HepG2 (cell line): ENCODE data around the gene RAB20. TPM values are rescaled to one million over a fixed set of nuclear protein-coding genes. Genes with fewer than 3 reads are reported as not detected.

Experiments
- HDAC6 ChIP-seq: fragments of 200-600 bp; sonication (generic); IDR thresholded peaks from 2 replicates; pipeline ENCODE4 v1.7.0; 2017; ENCODE audit warnings: mild to moderate bottlenecking, antibody characterized with exemption, low read length, low read depth
- KDM1A ChIP-seq: IDR thresholded peaks from 2 replicates; pipeline ENCODE4 v1.6.1; 2016; ENCODE audit warnings: missing compliant biosample characterization
- KDM2A ChIP-seq: sonication (generic); formaldehyde crosslinking; IDR thresholded peaks from 2 replicates; pipeline ENCODE4 v1.4.0; 2020; ENCODE audit warnings: low read depth, missing genetic modification reagents, borderline replicate concordance
- MTA1 ChIP-seq: sonication (generic); formaldehyde crosslinking; IDR thresholded peaks from 2 replicates; pipeline ENCODE4 v1.4.0; 2020; ENCODE audit warnings: missing genetic modification reagents, mild to moderate bottlenecking, borderline replicate concordance
- NFKB2 ChIP-seq: sonication (generic); formaldehyde crosslinking; IDR thresholded peaks from 2 replicates; pipeline ENCODE4 v1.4.0; 2020; ENCODE audit warnings: missing genetic modification reagents, borderline replicate concordance
- SP140L ChIP-seq: sonication (generic); formaldehyde crosslinking; IDR thresholded peaks from 2 replicates; pipeline ENCODE4 v1.4.0; 2020; ENCODE audit warnings: missing genetic modification reagents, borderline replicate concordance
- SPEN ChIP-seq: sonication (generic); formaldehyde crosslinking; IDR thresholded peaks from 2 replicates; pipeline ENCODE4 v1.5.1; 2020; ENCODE audit warnings: low read depth, mild to moderate bottlenecking, missing genetic modification reagents
- ZFY ChIP-seq: sonication (generic); formaldehyde crosslinking; IDR thresholded peaks from 2 replicates; pipeline ENCODE4 v1.4.0; 2020; ENCODE audit warnings: missing genetic modification reagents
- ZNF136 ChIP-seq: sonication (generic); formaldehyde crosslinking; IDR thresholded peaks from 2 replicates; pipeline ENCODE4 v1.8.1; 2022; ENCODE audit warnings: low read depth, mild to moderate bottlenecking, moderate library complexity, missing genetic modification reagents
- ZNF543 ChIP-seq: sonication (generic); formaldehyde crosslinking; IDR thresholded peaks from 2 replicates; pipeline ENCODE4 v1.4.0; 2020; ENCODE audit warnings: mild to moderate bottlenecking, missing genetic modification reagents
- ZNF589 ChIP-seq: sonication (generic); formaldehyde crosslinking; conservative IDR thresholded peaks from 2 replicates; pipeline ENCODE4 v1.8.0; 2022; ENCODE audit warnings: mild to moderate bottlenecking, moderate library complexity, missing genetic modification reagents
- polyA plus RNA-seq, 8 experiments: library from polyadenylated mRNA; depleted of rRNA in 3 of 8; stranded (reverse) in 7 of 8; unstranded in 1 of 8; fragments of >200 nt; fragmentation: Illumina TruSeq in 4 of 8; extraction: Trizol in 4 of 8; gene quantifications; 2 replicates each; pipeline versions ENCODE4 v1.2.1 to v1.2.3, GENCODE V29; 2011 to 2016; ENCODE audit warnings: low read depth in 4 of 8, missing spikeins in 1 of 8, mixed read lengths in 1 of 8; ENCODE audit not compliant: insufficient read depth in 1 of 8
- total RNA-seq, 5 experiments: library from RNA; depleted of rRNA; stranded (reverse); fragments of >200 nt; fragmentation: Illumina TruSeq; extraction: Trizol; gene quantifications; 2 replicates each; pipeline ENCODE4 v1.2.3, GENCODE V29; 2016; ENCODE audit warnings: low read depth in 1 of 5
- TF ChIP-seq, protein P1 (sequence below): sonication (generic); formaldehyde crosslinking; IDR thresholded peaks from 2 replicates; pipeline ENCODE4 v1.5.1; 2020; ENCODE audit warnings: mild to moderate bottlenecking, moderate library complexity, missing genetic modification reagents
- TF ChIP-seq, protein P2 (sequence below): sonication (generic); formaldehyde crosslinking; IDR thresholded peaks from 2 replicates; pipeline ENCODE4 v1.8.1; 2023; ENCODE audit warnings: mild to moderate bottlenecking, inconsistent platforms, moderate library complexity, missing genetic modification reagents, borderline replicate concordance
- TF ChIP-seq, protein P3 (sequence below): sonication (generic); formaldehyde crosslinking; IDR thresholded peaks from 2 replicates; pipeline ENCODE4 v1.4.0; 2020; ENCODE audit warnings: mild to moderate bottlenecking, missing genetic modification reagents
- TF ChIP-seq, protein P4 (sequence below): sonication (generic); formaldehyde crosslinking; conservative IDR thresholded peaks from 2 replicates; pipeline ENCODE4 v1.8.0; 2022; ENCODE audit warnings: mild to moderate bottlenecking, moderate library complexity, missing genetic modification reagents
- TF ChIP-seq, protein P5 (sequence below): sonication (generic); formaldehyde crosslinking; IDR thresholded peaks from 2 replicates; pipeline ENCODE4 v1.5.0; 2020; ENCODE audit warnings: mild to moderate bottlenecking, missing genetic modification reagents
- TF ChIP-seq, protein P6 (sequence below): sonication (generic); formaldehyde crosslinking; conservative IDR thresholded peaks from 2 replicates; pipeline ENCODE4 v1.4.0; 2020; ENCODE audit warnings: missing genetic modification reagents
- TF ChIP-seq, protein P7 (sequence below): IDR thresholded peaks from 2 replicates; pipeline ENCODE4 v1.6.1; 2016; ENCODE audit warnings: mild to moderate bottlenecking, missing biosample characterization, missing genetic modification reagents

RAB20 gene
- total and polyA plus RNA-seq, 2 of the 13 experiments (the other 11 are each of a cell fraction or from before 2014, with no cell fraction given) = 15.6 to 30.5 TPM

DNA sequence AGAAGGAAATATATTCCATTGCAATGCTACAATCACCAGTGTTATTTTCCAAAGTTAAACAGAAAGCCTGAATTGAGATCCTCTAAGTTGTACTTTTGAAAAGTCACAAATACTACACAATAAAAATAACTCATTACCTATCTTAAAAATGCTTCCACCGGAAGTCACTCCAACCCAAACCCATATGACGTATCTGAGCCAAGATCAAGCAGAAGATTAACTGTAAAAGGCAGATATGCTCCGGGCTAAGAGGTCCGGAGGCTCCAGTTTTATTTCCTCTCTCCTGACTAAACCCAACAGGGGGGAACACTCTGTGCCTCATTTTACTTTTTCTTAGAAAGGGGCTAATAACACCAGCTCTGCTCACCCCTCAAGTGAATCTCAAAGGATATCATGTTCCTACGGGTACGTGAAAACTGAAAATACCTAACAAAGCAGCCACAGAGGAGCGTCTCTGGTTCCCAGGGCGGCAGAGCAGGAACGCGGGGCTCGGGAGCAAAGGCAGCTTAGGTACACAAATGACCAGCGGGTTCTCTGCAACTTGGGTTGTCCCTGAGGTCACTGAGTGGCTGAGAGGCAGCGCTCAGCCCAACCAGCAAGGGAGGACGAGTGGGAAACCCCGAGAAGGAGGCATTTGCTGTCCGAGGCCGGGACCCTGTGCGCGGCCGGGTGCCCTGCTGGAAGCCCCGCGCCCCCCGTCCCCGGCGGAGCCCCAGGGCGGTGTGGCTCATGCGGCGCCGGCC is 750 bp downstream of the RAB20 start (continued):
- TF ChIP-seq, protein P1, sequence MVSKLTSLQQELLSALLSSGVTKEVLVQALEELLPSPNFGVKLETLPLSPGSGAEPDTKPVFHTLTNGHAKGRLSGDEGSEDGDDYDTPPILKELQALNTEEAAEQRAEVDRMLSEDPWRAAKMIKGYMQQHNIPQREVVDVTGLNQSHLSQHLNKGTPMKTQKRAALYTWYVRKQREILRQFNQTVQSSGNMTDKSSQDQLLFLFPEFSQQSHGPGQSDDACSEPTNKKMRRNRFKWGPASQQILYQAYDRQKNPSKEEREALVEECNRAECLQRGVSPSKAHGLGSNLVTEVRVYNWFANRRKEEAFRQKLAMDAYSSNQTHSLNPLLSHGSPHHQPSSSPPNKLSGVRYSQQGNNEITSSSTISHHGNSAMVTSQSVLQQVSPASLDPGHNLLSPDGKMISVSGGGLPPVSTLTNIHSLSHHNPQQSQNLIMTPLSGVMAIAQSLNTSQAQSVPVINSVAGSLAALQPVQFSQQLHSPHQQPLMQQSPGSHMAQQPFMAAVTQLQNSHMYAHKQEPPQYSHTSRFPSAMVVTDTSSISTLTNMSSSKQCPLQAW (CRISPR knock-in tag) = no peak
- no peak for TF ChIP-seq ZNF589
- 0 out of 2 replicates have a peak, but pooled peaks have one; percentile 1 for TF ChIP-seq ZNF543 (CRISPR knock-in tag)
- TF ChIP-seq SPEN (CRISPR knock-in tag) = 0 out of 2 replicates have a peak, but pooled peaks have one; percentile 51
- TF ChIP-seq, protein P2, sequence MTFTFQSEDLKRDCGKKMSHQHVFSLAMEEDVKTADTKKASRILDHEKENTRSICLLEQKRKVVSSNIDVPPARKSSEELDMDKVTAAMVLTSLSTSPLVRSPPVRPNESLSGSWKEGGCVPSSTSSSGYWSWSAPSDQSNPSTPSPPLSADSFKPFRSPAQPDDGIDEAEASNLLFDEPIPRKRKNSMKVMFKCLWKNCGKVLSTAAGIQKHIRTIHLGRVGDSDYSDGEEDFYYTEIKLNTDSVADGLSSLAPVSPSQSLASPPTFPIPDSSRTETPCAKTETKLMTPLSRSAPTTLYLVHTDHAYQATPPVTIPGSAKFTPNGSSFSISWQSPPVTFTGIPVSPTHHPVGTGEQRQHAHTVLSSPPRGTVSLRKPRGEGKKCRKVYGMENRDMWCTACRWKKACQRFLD (CRISPR knock-in tag) = no peak
- TF ChIP-seq SP140L (CRISPR knock-in tag) = no peak
- no peak for TF ChIP-seq KDM1A (CRISPR knock-in tag)
- TF ChIP-seq, protein P3, sequence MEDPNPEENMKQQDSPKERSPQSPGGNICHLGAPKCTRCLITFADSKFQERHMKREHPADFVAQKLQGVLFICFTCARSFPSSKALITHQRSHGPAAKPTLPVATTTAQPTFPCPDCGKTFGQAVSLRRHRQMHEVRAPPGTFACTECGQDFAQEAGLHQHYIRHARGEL = no peak
- TF ChIP-seq, protein P4, sequence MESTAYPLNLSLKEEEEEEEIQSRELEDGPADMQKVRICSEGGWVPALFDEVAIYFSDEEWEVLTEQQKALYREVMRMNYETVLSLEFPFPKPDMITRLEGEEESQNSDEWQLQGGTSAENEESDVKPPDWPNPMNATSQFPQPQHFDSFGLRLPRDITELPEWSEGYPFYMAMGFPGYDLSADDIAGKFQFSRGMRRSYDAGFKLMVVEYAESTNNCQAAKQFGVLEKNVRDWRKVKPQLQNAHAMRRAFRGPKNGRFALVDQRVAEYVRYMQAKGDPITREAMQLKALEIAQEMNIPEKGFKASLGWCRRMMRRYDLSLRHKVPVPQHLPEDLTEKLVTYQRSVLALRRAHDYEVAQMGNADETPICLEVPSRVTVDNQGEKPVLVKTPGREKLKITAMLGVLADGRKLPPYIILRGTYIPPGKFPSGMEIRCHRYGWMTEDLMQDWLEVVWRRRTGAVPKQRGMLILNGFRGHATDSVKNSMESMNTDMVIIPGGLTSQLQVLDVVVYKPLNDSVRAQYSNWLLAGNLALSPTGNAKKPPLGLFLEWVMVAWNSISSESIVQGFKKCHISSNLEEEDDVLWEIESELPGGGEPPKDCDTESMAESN (CRISPR knock-in tag) = peak; percentile 21; the same call in 1 of the 2 replicates
- peak; percentile 24; the same call in 1 of the 2 replicates for TF ChIP-seq KDM2A (CRISPR knock-in tag)
- peak; percentile 17; the same call in 1 of the 2 replicates for TF ChIP-seq ZFY (CRISPR knock-in tag)
- TF ChIP-seq HDAC6 = no peak
- TF ChIP-seq, protein P5, sequence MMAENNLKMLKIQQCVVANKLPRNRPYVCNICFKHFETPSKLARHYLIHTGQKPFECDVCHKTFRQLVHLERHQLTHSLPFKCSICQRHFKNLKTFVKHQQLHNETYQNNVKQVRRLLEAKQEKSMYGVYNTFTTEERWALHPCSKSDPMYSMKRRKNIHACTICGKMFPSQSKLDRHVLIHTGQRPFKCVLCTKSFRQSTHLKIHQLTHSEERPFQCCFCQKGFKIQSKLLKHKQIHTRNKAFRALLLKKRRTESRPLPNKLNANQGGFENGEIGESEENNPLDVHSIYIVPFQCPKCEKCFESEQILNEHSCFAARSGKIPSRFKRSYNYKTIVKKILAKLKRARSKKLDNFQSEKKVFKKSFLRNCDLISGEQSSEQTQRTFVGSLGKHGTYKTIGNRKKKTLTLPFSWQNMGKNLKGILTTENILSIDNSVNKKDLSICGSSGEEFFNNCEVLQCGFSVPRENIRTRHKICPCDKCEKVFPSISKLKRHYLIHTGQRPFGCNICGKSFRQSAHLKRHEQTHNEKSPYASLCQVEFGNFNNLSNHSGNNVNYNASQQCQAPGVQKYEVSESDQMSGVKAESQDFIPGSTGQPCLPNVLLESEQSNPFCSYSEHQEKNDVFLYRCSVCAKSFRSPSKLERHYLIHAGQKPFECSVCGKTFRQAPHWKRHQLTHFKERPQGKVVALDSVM (CRISPR knock-in tag) = peak; percentile 51; the same call in 1 of the 2 replicates
- TF ChIP-seq, protein P6, sequence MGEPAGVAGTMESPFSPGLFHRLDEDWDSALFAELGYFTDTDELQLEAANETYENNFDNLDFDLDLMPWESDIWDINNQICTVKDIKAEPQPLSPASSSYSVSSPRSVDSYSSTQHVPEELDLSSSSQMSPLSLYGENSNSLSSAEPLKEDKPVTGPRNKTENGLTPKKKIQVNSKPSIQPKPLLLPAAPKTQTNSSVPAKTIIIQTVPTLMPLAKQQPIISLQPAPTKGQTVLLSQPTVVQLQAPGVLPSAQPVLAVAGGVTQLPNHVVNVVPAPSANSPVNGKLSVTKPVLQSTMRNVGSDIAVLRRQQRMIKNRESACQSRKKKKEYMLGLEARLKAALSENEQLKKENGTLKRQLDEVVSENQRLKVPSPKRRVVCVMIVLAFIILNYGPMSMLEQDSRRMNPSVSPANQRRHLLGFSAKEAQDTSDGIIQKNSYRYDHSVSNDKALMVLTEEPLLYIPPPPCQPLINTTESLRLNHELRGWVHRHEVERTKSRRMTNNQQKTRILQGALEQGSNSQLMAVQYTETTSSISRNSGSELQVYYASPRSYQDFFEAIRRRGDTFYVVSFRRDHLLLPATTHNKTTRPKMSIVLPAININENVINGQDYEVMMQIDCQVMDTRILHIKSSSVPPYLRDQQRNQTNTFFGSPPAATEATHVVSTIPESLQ (CRISPR knock-in tag) = no peak
- 0 out of 2 replicates have a peak, but pooled peaks have one; percentile 59 for TF ChIP-seq ZNF136 (CRISPR knock-in tag)
- 0 out of 2 replicates have a peak, but pooled peaks have one; percentile 38 for TF ChIP-seq NFKB2
- TF ChIP-seq MTA1 (CRISPR knock-in tag) = no peak
- TF ChIP-seq, protein P7, sequence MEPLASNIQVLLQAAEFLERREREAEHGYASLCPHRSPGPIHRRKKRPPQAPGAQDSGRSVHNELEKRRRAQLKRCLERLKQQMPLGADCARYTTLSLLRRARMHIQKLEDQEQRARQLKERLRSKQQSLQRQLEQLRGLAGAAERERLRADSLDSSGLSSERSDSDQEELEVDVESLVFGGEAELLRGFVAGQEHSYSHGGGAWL (CRISPR knock-in tag) = 0 out of 2 replicates have a peak, but pooled peaks have one; percentile 77
